Transverse colon (tissue), 4 donors: ENCODE measurements around the gene SMIM10L1. TPM values are rescaled to one million over a fixed set of nuclear protein-coding genes. Genes with fewer than 3 reads are reported as not detected.

Experiments used
- DNase-seq: peaks from one replicate; pipeline ENCODE4 v3.0.0-alpha.2; 2019
- H3K27ac ChIP-seq, 4 donors: fragments of 200-600 bp; sonication (generic); 2 replicates each; pipeline ENCODE4 v1.5.1; 2016 to 2018; ENCODE audit warnings: inconsistent platforms in 4 of 4
- H3K27me3 ChIP-seq: fragments of 200-600 bp; sonication (generic); 2 replicates; pipeline ENCODE4 v1.5.1; 2017; ENCODE audit warnings: inconsistent platforms
- H3K36me3 ChIP-seq, 4 donors: fragments of 200-600 bp; sonication (generic); 2 replicates each; pipeline ENCODE4 v1.5.1; 2017 to 2019; ENCODE audit warnings: inconsistent platforms in 4 of 4
- H3K4me1 ChIP-seq, 4 donors: fragments of 200-600 bp; sonication (generic); 2 replicates each; pipeline ENCODE4 v1.5.1; 2017 to 2020; ENCODE audit warnings: inconsistent platforms in 4 of 4
- H3K4me3 ChIP-seq, 4 donors: fragments of 200-600 bp; sonication (generic); 1 replicate in 1 of 4; 2 replicates in 3 of 4; pipeline versions ENCODE4 v1.5.1 to v1.6.1; 2017 to 2019; ENCODE audit warnings: inconsistent platforms in 4 of 4
- H3K9me3 ChIP-seq, 2 donors: fragments of 200-600 bp; sonication (generic); 2 replicates each; pipeline ENCODE4 v1.5.1; 2017 to 2019; ENCODE audit warnings: inconsistent platforms in 2 of 2
- EP300 ChIP-seq: sonication (generic); formaldehyde crosslinking; IDR thresholded peaks from one replicate; pipeline ENCODE4 v1.6.1; 2017; ENCODE audit warnings: antibody characterized with exemption, low read depth
- POLR2A ChIP-seq: fragments of 450-650 bp; IDR thresholded peaks from one replicate; pipeline ENCODE4 v1.6.1; 2016; ENCODE audit warnings: antibody characterized with exemption, mild to moderate bottlenecking, moderate library complexity
- POLR2AphosphoS5 ChIP-seq, 3 donors: sonication (generic); formaldehyde crosslinking; IDR thresholded peaks; one replicate each; pipeline ENCODE4 v1.6.1; 2016; ENCODE audit warnings: antibody characterized with exemption in 3 of 3
- WGBS, 2 donors: methylation state at CpG; one replicate each; pipeline ENCODE4 v1.1.5; 2018; ENCODE audit warnings: low coverage in 1 of 2; 5-methylcytosine and 5-hydroxymethylcytosine counted together
- in situ Hi-C, 4 donors: fragments of 200-750 bp; cut with MboI; loops; one replicate each; pipeline versions ENCODE4 v1.15.0 to v1.15.1; 2017; ENCODE audit warnings: low sequenced_read_pairs in 3 of 4, low pct_ligation_motif_present in 1 of 4, low pct_unique_long_range_greater_than_20kb in 1 of 4
- intact Hi-C: fragments of 100-400 bp; cut with DNase I; formaldehyde crosslinking; loops from one replicate; pipeline ENCODE4 v1.15.1; 2023; ENCODE audit warnings: low total_unique reads
- total RNA-seq, 4 donors: library from RNA; depleted of rRNA; stranded (reverse); fragments of >200 nt; gene quantifications; one replicate each; pipeline ENCODE4 v1.1.0, GENCODE V29; 2016
- TF ChIP-seq, protein P1 (sequence below), 5 experiments: fragments of 200-600 bp in 3 of 5; fragments of 450-650 bp in 2 of 5; sonication (generic) in 3 of 5; IDR thresholded peaks; 1 replicate in 2 of 5; 2 replicates in 3 of 5; pipeline ENCODE4 v1.5.1; 2016 to 2017; ENCODE audit warnings: antibody characterized with exemption in 5 of 5, inconsistent platforms in 3 of 5, mild to moderate bottlenecking in 2 of 5, moderate library complexity in 1 of 5

The SMIM10L1 gene
- total RNA-seq, 4 donors from 2014 or later, result 5.2 to 17.2 (median 8.9) TPM

DNA sequence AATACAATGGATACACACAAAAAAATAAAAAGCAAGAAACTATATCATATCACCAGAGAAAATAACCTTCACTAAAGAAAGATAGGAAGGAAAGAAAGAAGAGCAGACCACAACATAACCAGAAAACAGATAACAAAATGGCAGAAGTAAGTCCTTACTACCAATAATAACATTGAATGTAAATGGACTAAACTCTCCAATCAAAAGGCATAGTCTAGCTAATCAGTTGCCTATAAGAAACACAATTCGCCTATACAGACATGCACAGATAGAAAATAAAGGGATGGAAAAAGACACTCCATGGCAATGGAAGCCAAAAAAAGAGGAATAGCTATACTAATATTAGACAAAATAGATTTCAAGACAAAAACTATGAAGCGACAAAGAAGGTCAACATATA is 27.6 kb upstream of the SMIM10L1 start:
- H3K27me3 ChIP-seq, result no peaks in the 10 kb centered on the region
- no peak for DNase-seq
- no peak overlapping the region for H3K27ac ChIP-seq
- 62 to 77% methylated on average over 2 of the region's 2 CpGs for WGBS, 2 donors
- TF ChIP-seq POLR2A (no peak), EP300 (no peak), POLR2AphosphoS5 (IDR thresholded peaks at IDR 0.05) (no peak)
- TF ChIP-seq, protein P1, sequence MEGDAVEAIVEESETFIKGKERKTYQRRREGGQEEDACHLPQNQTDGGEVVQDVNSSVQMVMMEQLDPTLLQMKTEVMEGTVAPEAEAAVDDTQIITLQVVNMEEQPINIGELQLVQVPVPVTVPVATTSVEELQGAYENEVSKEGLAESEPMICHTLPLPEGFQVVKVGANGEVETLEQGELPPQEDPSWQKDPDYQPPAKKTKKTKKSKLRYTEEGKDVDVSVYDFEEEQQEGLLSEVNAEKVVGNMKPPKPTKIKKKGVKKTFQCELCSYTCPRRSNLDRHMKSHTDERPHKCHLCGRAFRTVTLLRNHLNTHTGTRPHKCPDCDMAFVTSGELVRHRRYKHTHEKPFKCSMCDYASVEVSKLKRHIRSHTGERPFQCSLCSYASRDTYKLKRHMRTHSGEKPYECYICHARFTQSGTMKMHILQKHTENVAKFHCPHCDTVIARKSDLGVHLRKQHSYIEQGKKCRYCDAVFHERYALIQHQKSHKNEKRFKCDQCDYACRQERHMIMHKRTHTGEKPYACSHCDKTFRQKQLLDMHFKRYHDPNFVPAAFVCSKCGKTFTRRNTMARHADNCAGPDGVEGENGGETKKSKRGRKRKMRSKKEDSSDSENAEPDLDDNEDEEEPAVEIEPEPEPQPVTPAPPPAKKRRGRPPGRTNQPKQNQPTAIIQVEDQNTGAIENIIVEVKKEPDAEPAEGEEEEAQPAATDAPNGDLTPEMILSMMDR (IDR thresholded peaks at IDR 0.05), result no peak
- intact Hi-C loops, result no loop called here
- H3K4me1 ChIP-seq, result no peaks in the 10 kb centered on the region
- H3K36me3 ChIP-seq, result no peaks in the 10 kb centered on the region
- in situ Hi-C loops, result no loop called here
- H3K9me3 ChIP-seq, result peaks cover 0 to 11% of the 10 kb centered on the region in 2 donors
- no peak overlapping the region for H3K4me3 ChIP-seq

DNA sequence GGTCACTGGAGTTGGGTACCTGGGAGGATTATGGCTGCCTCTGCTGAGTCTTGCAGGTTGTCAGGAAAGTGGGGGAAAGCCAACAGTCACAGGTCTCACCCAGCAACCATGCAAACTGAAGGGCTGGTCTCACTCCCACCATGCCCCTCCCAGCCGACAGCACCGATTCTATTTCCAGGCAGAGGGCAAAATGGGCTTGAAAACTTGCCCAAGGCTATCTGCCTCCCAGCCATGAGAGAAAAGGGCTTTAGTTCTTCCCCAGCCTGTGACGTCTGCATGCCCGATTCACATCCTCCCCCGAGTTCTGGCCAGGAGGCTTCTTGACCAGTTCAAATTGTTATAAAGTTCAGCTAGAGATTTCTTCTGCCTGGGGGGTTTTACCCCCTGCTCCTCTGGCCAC is 26.7 kb upstream of the SMIM10L1 start:
- intact Hi-C loops, result no loop called here
- in situ Hi-C loops, result no loop called here
- Histone ChIP-seq H3K27me3 (no peaks in the 10 kb centered on the region), H3K4me1 (no peaks in the 10 kb centered on the region), H3K4me3 (no peak overlapping the region), H3K27ac (no peak overlapping the region), H3K9me3 (peaks cover 0 to 11% of the 10 kb centered on the region in 2 donors), H3K36me3 (no peaks in the 10 kb centered on the region)
- 88% methylated on average over 5 of the region's 5 CpGs; no CpG with 5 or more reads in 1 of the 2 donors for WGBS, 2 donors
- no peak for DNase-seq
- TF ChIP-seq EP300 (no peak), POLR2A (no peak), POLR2AphosphoS5 (IDR thresholded peaks at IDR 0.05) (no peak)
- TF ChIP-seq, protein P1 (IDR thresholded peaks at IDR 0.05), result no peak

DNA sequence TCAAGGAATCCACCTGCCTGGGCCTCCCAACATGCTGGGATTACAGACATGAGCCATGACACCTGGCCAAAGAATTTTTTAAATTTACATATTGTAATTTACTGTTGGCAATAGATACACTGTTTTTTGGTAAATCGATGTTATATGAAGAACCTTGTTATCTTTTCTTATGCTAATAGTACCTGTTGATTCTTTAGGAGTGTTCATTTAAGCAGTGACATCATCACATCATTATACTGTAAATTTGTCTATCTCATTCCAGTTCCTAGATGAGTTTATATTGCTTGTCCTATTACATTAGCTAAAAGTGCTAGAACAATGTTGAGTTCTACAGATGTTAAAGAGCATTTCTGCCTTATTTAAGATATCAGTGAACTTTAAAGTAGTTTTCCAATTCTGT is 23.6 kb upstream of the SMIM10L1 start:
- Histone ChIP-seq H3K9me3 (peaks cover 0 to 11% of the 10 kb centered on the region in 2 donors), H3K27ac (no peak overlapping the region), H3K27me3 (no peaks in the 10 kb centered on the region), H3K4me3 (no peak overlapping the region), H3K4me1 (no peaks in the 10 kb centered on the region), H3K36me3 (no peaks in the 10 kb centered on the region)
- no peak for DNase-seq
- WGBS, 2 donors, result 94 to 100% methylated on average over 1 of the region's 1 CpG
- TF ChIP-seq EP300, result no peak
- TF ChIP-seq POLR2A, result no peak
- TF ChIP-seq POLR2AphosphoS5 (IDR thresholded peaks at IDR 0.05), result no peak
- TF ChIP-seq, protein P1 (IDR thresholded peaks at IDR 0.05), result no peak
- in situ Hi-C loops (no loop called here), intact Hi-C loops (no loop called here)

DNA sequence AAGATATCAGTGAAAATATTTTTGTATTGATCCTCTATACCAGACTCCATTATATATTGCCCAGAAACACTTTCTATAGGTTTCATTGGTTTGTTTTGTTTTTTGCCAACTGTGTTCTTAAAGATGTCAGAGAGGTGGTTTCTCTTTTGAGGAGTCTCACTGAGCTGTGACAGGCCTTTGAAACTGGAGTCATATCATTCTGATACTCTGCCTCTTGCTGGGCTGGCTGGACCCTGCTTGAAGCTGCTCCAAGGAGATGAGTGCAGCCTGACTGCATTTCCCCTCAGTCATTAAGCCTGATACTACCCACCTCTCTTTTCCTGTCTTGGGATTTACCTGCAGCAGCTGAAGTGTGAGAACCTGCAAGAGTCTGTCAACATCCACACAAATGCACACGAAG is 20.2 kb upstream of the SMIM10L1 start:
- Histone ChIP-seq H3K9me3 (peaks cover 0 to 3% of the 10 kb centered on the region in 2 donors), H3K27ac (no peak overlapping the region), H3K36me3 (no peaks in the 10 kb centered on the region), H3K4me1 (no peaks in the 10 kb centered on the region), H3K27me3 (no peaks in the 10 kb centered on the region), H3K4me3 (no peak overlapping the region)
- TF ChIP-seq POLR2A, result no peak
- no peak for TF ChIP-seq EP300
- no peak for TF ChIP-seq POLR2AphosphoS5 (IDR thresholded peaks at IDR 0.05)
- WGBS, 2 donors, result 50 to 57% methylated on average over 1 of the region's 1 CpG
- intact Hi-C loops (no loop called here), in situ Hi-C loops (no loop called here)
- DNase-seq, result no peak

DNA sequence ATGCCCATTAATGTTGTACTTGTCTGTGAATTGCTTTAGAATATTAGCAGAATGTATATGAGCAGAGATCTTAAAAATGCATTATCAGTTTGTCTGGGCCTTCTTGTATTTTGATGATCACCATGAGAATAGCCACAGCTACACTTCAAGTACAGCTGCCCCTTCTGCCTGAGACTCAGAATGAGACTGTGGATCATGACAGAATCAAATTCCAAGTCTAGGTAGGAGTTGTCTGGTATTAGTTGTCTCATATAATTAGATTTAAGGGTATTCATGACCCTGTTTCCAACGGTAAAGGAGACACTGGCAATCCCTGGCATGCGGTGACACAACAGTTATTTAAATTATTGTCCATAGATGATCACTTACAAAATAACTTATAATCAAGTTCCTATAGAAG is 18.3 kb upstream of the SMIM10L1 start:
- Histone ChIP-seq H3K4me1 (no peaks in the 10 kb centered on the region), H3K9me3 (no peaks in the 10 kb centered on the region), H3K36me3 (no peaks in the 10 kb centered on the region), H3K27me3 (no peaks in the 10 kb centered on the region), H3K4me3 (no peak overlapping the region), H3K27ac (no peak overlapping the region)
- no peak for DNase-seq
- intact Hi-C loops (no loop called here), in situ Hi-C loops (no loop called here)
- 67 to 80% methylated on average over 1 to 2 of the region's 2 CpGs for WGBS, 2 donors
- TF ChIP-seq EP300 (no peak), POLR2AphosphoS5 (IDR thresholded peaks at IDR 0.05) (no peak), POLR2A (no peak)
- TF ChIP-seq, protein P1 (IDR thresholded peaks at IDR 0.05), result no peak
